HG02571 (cell line): ENCODE measurements around the gene HELB.

ENCODE experiments used
- ATAC-seq: cut with Tn5 transposase; IDR thresholded peaks from one replicate; pipeline ENCODE4 v1.9.1; 2021; ENCODE audit warnings: mild to moderate bottlenecking, moderate library complexity; ENCODE audit not compliant: unreplicated experiment

The HELB gene

DNA sequence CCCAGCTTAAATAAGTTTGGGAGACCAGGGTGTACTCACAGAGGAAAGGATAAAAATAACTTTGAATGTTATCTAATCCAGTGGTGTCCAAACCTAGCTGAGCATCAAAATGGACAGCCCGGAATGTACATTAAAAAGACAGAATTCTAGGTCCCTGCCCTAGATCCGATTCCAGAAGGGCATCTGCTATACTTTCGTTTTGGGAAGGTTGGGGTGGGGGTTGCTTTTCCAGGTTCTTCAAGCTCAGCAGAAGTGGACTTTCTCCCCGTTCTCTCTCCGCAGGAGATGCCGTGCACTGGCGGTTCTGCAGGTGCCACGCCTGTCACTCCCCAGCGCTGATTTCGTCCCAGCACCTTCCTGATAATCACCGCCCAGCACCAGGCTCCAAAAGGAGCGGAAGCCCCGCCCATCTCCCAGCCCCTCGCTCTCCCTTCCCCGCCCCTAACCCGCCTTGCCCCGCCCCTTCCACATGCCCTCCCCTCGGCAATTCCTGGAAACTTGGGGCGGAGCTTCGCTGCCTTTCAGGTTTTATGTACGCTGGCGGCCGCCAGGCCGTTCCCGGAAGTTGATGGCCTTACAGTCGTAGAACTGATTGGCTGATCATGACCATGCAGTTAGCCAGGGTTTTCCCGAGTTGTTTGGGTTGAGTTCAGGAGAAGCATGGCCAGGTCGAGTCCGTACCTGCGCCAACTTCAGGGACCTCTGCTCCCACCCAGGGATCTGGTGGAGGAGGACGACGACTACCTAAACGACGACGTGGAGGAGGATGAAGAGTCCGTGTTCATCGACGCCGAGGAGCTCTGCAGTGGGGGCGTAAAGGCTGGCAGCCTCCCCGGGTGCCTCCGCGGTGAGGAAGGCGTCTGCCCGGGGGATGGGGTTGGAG is at the start of gene HELB:
TSS of gene HELB (plus strand) at position 550 of the 883 bp plus-strand sequence. CDS start at position 661, 111 bp downstream.
- peak; percentile 96 for ATAC-seq

GRCh38 chr12:66252771-66253170 is 49.5 kb upstream of the HELB start:
- no peak for ATAC-seq

- no peak for ATAC-seq
Measured at GRCh38 chr12:66255737-66256136, 46.6 kb upstream of the HELB start.

DNA sequence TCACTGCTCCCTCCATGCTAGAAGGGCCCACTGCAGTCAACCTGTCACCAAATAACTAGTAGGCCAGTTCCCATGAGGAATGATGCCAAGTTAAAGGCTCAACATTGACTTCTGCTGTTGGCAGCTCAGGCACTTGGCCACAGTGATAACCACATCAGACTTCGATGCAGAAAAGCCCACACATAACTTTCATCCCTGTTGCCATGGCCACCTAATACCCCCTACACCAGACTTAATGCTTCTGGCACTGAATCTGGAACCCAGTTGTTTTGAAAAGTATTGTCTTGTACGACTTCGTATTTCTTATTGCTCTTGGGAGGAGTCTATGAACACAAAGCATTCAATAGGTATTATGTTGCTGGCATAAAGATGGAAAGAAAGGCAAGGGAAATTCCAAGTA is 44.3 kb upstream of the HELB start:
- no peak for ATAC-seq

GRCh38 chr12:66262737-66263136 is 39.6 kb upstream of the HELB start:
- ATAC-seq: no peak

- no peak for ATAC-seq
Measured at GRCh38 chr12:66268562-66268961, 33.7 kb upstream of the HELB start.

DNA sequence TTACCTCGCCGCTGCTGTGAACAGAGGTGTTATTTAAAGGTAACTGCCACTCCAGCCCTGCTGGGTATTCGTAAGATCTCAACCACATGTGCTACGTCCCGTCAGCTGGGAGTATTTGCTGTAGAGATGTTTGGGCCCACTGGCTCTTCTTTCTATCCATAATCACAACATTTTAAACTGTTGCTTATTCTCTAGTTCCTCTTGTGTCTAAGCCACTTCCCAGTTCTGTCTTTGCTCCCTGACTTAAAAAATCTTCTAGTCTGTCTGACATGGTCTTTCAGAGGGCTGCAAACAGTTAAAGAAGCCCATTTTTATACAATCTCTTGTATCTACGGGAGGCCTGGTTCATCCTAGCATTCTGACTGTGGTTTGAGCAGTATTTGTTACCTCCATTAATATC is 33.2 kb upstream of the HELB start:
- ATAC-seq: no peak

DNA sequence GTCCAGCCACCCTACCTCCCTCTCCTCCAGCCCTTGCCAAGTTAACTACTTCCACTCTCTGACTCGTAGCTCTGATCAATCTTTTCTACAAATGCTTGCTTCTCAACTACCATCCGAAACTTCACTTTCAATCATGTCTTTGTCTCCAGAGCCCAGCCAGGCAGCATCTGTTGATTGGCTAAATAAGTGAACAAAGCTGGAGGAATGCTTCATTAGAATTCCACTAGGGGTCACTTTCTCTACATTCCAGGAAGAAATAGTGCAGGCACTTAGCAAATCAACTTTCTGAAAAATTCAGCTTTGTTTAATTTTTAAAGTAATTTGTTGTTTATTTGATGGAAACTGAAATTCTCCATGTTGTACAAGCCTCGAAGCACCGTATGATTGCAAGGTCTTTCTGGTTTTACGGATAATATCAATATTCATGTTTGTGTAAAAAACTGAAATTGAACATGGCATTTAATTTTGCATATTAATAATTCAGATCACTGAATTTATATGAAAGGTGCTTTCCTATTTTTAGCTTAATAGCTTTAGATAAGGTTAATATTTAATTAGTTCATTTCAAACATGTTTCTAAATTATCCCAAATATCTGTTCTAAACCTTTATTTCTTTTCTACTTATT is 32.4 kb upstream of the HELB start:
- ATAC-seq: no peak

- no peak for ATAC-seq
Measured at GRCh38 chr12:66270613-66271012, 31.7 kb upstream of the HELB start.

- ATAC-seq: no peak
Measured at GRCh38 chr12:66272650-66273049, 29.6 kb upstream of the HELB start.

- ATAC-seq: no peak
Measured at GRCh38 chr12:66273147-66273546, 29.1 kb upstream of the HELB start.

DNA sequence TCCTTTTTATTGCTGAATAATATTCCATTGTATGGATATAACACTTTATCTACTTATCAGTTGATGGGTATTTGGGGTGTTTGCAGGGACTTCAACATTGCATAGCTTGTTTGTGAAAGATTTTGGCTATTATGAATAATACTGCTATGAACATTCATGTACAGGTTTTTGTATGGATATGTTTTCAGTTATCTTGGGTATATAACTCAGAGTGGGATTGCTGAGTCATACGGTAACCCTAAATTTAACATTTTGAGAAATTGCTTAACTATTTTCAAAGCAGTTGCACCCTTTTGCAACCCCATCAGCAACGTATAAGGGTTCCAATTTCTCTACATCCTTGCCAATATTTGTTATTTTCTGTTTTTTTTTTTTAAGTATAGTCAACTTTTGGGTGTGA is 27.3 kb upstream of the HELB start:
- ATAC-seq: no peak

- no peak for ATAC-seq
Measured at GRCh38 chr12:66279123-66279712, 23.1 kb upstream of the HELB start.

- ATAC-seq: no peak
Measured at GRCh38 chr12:66280561-66280960, 21.7 kb upstream of the HELB start.

DNA sequence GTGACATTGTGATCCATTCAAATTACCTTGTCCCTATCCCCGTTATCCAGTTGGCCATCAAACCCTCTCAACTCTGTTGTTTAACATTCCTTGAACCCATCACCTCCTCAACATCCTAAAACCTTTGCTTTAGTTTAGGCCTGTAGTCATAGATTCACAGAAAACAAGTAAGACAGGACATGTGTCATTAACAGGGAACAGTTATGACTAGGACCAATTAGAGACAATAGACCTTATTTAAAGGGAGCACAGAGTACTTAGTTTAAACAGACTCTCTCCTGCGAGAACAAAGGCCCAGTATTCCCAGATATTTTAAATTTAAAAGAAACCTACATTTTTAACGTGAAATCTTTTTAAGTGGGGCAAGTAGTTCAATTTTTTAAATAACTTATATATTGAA is 20.0 kb upstream of the HELB start:
- no peak for ATAC-seq

DNA sequence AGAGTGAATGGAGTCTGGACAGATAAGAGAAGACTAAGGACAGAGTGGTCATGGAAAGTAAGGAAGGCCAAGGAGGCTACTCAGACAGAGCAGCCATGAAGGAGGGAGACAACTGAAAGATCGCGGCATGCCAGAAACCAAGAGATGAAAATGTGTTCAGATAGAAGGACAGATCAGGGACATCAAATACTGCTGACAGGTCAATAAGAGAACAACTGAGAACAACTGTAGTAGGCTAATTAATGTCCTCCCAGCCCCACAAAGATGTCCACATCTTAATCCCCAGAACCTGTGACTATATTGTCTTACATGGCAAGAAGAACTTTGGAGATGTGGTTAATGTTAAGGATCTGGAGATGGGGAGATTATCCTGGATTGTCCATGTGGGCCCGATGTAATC is 15.0 kb upstream of the HELB start:
- ATAC-seq: no peak

DNA sequence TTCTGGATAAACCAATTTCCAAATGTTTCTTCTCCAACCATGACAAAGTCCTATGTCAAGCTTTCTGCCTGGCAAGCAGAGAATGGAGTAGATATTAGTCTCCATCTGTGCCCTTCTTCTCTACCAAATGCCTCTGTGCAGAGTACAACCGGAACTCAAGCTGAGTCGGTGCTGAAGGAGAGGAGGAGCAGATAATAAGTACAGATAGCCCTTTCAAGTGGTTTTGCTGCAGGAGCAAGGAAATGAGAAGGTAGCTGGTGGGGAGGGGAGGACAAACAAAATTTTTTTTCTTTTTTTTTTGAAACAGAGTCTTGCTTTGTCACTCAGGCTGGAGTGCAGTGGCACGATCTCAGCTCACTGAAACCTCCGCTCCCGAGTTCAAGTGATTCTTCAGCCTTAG is 14.2 kb upstream of the HELB start:
- ATAC-seq: no peak

DNA sequence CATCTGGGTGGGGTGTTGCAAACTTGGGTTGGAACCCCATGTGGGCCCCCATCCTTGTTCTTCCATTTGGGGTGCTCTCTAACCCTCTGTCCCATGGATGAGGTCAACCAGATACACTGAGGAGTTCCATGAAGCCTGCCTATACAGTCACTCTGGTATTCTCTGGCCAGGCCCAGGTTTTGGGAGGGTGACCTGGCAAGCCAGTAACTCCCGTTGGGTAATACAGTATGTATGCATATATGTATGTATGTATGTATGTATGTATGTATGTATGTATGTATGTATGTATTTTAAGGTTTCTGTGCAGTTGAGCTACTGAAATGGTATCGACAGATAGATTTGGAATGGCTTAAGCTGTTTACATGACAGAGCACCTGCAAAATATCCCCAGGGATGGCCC is 12.8 kb upstream of the HELB start:
- ATAC-seq: no peak

DNA sequence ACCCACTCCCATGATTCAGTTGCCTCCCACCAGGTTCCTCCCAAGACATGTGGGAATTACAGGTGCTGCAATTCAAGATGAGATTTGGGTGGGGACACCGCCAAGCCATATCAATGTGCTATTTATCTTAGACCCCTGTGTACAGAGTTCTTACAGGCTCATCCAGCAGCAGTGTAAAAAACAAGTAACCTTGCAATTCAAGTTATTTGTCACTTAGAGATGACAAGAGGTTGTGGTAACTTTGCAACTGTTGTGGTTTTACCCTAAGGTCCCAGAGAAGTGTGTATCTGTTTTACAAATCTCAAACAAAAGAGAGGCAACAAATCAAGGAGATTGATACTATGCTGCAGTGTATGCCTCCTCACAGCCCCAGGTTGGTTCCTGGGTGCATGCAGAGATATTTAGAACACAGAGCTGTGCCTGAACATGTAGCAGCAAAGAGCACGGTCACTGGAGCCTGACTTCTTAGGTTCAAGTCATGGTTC is 11.5 kb upstream of the HELB start:
- no peak for ATAC-seq

GRCh38 chr12:66296176-66296683 is 6.1 kb upstream of the HELB start:
- ATAC-seq: no peak

- no peak for ATAC-seq
Measured at GRCh38 chr12:66297080-66297479, 5.2 kb upstream of the HELB start.

- ATAC-seq: no peak
Measured at GRCh38 chr12:66297923-66298322, 4.4 kb upstream of the HELB start.
